ENCODE data around the gene SERPINA3.

GRCh38 chr14:94582851-94583250 is 29.3 kb upstream of the SERPINA3 start:
- TF ChIP-seq, protein P1, sequence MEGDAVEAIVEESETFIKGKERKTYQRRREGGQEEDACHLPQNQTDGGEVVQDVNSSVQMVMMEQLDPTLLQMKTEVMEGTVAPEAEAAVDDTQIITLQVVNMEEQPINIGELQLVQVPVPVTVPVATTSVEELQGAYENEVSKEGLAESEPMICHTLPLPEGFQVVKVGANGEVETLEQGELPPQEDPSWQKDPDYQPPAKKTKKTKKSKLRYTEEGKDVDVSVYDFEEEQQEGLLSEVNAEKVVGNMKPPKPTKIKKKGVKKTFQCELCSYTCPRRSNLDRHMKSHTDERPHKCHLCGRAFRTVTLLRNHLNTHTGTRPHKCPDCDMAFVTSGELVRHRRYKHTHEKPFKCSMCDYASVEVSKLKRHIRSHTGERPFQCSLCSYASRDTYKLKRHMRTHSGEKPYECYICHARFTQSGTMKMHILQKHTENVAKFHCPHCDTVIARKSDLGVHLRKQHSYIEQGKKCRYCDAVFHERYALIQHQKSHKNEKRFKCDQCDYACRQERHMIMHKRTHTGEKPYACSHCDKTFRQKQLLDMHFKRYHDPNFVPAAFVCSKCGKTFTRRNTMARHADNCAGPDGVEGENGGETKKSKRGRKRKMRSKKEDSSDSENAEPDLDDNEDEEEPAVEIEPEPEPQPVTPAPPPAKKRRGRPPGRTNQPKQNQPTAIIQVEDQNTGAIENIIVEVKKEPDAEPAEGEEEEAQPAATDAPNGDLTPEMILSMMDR (IDR thresholded peaks at IDR 0.05; ENCODE audit: insufficient read depth, low read depth, low read length) = no peak
- TF ChIP-seq EZH2 (IDR thresholded peaks at IDR 0.05; ENCODE audit: insufficient read depth, low read length) = no peak
